ENCODE data around the gene GRK2. TPM values are rescaled to one million over a fixed set of nuclear protein-coding genes. Genes with fewer than 3 reads are reported as not detected.

Gene GRK2
- total RNA-seq, 1 donor from 2014 or later: 92.7 TPM

DNA sequence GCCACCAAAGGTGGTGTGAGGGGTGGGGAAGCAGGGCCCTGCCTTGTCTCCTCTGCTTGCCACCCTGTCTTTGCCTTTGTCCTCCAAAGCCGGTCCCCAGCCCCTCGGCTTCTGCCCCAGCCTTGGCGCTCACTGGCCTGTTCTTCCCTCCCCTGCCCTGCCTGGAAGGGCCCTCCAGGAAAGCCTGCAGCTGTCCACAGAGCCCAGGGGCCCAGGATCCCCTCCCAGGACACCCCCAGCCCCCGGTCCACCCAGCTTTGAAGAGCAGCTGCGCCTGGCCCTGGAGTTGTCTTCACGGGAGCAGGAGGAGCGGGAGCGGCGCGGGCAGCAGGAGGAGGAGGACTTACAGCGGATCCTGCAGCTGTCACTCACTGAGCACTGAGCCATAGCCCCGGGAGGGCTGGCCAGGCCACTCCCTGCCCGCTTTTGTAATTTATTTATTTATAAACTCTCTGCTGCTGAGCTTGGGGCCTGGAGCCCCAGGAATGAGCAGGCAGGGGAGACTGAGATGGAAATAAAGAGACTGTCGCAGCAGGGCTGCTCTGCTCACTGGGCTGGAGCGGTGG lies 35.8 kb downstream of the GRK2 start:
- DNase-seq (ENCODE audit: low spot score): no peak
- H3K36me3 Mint-ChIP-seq (ENCODE audit: low read depth, unreplicated experiment): peaks cover 9% of the 10 kb centered on the region
- H3K27ac Mint-ChIP-seq (ENCODE audit: unreplicated experiment): no peak overlapping the region
- peaks cover 7% of the 10 kb centered on the region for H3K4me1 Mint-ChIP-seq (ENCODE audit: unreplicated experiment)
- no peak overlapping the region for H3K4me3 Mint-ChIP-seq (ENCODE audit: unreplicated experiment)
- H3K27me3 Mint-ChIP-seq (ENCODE audit: unreplicated experiment): peaks cover 23% of the 10 kb centered on the region
- no peaks in the 10 kb centered on the region for H3K9me3 Mint-ChIP-seq (ENCODE audit: unreplicated experiment)
- TF ChIP-seq, protein P1, sequence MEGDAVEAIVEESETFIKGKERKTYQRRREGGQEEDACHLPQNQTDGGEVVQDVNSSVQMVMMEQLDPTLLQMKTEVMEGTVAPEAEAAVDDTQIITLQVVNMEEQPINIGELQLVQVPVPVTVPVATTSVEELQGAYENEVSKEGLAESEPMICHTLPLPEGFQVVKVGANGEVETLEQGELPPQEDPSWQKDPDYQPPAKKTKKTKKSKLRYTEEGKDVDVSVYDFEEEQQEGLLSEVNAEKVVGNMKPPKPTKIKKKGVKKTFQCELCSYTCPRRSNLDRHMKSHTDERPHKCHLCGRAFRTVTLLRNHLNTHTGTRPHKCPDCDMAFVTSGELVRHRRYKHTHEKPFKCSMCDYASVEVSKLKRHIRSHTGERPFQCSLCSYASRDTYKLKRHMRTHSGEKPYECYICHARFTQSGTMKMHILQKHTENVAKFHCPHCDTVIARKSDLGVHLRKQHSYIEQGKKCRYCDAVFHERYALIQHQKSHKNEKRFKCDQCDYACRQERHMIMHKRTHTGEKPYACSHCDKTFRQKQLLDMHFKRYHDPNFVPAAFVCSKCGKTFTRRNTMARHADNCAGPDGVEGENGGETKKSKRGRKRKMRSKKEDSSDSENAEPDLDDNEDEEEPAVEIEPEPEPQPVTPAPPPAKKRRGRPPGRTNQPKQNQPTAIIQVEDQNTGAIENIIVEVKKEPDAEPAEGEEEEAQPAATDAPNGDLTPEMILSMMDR (IDR thresholded peaks at IDR 0.05; ENCODE audit: unreplicated experiment): no peak

DNA sequence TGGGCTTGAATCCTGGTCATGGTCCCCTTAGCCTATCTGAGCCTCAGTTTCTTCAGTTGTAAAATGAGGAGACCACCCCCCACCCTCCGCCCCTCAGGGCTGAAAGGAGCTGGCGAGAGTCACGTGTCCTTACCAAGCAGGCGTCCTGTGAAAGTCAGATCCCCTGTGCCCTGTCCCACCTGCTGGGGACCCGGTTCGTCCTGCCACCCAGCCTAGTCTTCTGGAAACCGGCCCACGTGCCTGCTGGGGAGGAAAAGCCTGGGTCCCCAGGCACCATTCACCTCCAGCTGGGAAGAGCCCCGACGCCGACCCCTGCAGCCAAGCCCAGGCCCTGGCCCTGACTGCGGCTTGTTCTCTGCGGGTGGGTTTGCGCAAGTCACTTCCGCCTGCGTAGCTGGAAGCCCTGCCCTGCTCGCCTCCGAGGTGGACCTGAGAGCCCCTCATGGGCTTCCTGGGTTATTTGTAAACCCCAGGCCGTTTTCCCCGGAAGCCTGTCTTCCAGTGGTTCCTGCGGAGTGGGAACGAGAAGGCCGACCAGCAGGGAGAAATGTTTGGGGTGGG lies 36.4 kb downstream of the GRK2 start:
- Mint-ChIP-seq H3K36me3 (ENCODE audit: low read depth, unreplicated experiment) (peaks cover 8% of the 10 kb centered on the region), H3K9me3 (ENCODE audit: unreplicated experiment) (no peaks in the 10 kb centered on the region), H3K4me3 (ENCODE audit: unreplicated experiment) (peak overlapping the region; percentile 37), H3K27ac (ENCODE audit: unreplicated experiment) (no peak overlapping the region), H3K27me3 (ENCODE audit: unreplicated experiment) (peaks cover 23% of the 10 kb centered on the region), H3K4me1 (ENCODE audit: unreplicated experiment) (peaks cover 7% of the 10 kb centered on the region)
- DNase-seq (ENCODE audit: low spot score): peak; percentile 38
- TF ChIP-seq, protein P1 (IDR thresholded peaks at IDR 0.05; ENCODE audit: unreplicated experiment): no peak

DNA sequence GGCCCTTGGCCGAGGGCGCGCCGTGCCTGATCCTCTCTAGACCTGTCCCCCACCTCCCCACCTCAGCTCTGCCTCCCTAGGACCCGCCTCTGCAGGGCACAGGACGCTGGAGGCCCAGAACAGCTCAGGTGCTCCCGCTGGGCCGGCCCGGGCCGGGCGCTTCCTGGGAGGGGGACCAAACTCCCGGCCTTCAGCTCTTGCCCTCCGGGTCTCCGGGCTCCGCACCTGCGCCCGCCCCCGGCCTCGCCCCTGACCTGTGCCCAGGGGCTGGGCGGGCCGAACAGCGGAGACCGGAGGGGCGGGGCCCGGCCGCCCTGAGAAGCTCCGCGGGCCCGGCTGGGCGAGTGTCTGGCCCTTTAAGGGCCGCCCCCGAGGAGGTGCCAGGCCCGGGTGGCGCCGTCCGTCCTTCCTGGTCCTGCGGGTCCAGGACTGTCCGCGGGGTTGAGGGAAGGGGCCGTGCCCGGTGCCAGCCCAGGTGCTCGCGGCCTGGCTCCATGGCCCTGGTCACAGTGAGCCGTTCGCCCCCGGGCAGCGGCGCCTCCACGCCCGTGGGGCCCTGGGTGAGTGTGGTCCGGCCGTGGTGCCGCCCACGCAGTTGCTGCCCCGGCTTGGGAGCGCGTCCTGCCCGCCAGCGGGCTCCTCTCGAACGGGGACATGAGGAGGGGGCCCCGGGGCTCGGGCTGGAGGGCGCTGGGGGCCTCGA lies 37.0 kb downstream of the GRK2 start, which contains the start of gene SSH3:
SSH3 (plus strand) TSS at position 399 of the 703 bp plus-strand sequence; CDS start at position 495, 96 bp downstream.
- TF ChIP-seq, protein P1 (IDR thresholded peaks at IDR 0.05; ENCODE audit: unreplicated experiment): no peak
- DNase-seq (ENCODE audit: low spot score): peak; percentile 49
- Mint-ChIP-seq H3K36me3 (ENCODE audit: low read depth, unreplicated experiment) (peaks cover 5% of the 10 kb centered on the region), H3K4me1 (ENCODE audit: unreplicated experiment) (peaks cover 7% of the 10 kb centered on the region), H3K27me3 (ENCODE audit: unreplicated experiment) (peaks cover 24% of the 10 kb centered on the region), H3K9me3 (ENCODE audit: unreplicated experiment) (no peaks in the 10 kb centered on the region), H3K4me3 (ENCODE audit: unreplicated experiment) (peak within 1 kb of the TSS; percentile 37), H3K27ac (ENCODE audit: unreplicated experiment) (no peak within 1 kb of the TSS)

DNA sequence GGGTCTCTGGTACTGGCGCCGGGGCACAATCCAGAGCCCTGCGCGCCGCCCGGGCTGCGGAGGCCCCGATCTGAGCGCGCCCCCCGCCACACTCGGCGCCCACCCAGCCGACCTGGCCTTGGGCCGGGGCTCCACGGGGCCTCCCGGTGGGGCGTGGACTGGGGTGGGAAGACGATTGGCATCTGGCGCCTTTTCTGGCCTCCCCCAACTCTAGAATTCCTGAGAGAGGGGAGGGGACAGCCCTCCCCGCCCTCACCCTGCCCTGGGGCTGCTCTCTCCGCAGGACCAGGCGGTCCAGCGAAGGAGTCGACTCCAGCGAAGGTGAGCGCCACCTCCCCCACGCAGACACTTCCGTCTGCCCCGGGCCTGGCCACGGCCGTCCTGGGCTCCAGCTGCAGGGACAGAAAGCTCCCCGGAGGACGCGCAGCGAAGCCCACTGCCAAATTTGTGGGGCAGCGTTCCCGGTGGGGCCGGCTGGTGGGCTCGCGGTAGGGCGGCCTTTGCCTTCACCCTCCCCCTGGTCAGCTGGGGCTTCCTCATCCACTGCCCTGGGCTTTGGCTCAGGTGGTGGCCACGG lies 37.6 kb downstream of the GRK2 start:
- H3K27me3 Mint-ChIP-seq (ENCODE audit: unreplicated experiment): peaks cover 21% of the 10 kb centered on the region
- no peak overlapping the region for H3K4me3 Mint-ChIP-seq (ENCODE audit: unreplicated experiment)
- H3K9me3 Mint-ChIP-seq (ENCODE audit: unreplicated experiment): no peaks in the 10 kb centered on the region
- TF ChIP-seq, protein P1 (IDR thresholded peaks at IDR 0.05; ENCODE audit: unreplicated experiment): no peak
- no peak overlapping the region for H3K27ac Mint-ChIP-seq (ENCODE audit: unreplicated experiment)
- H3K4me1 Mint-ChIP-seq (ENCODE audit: unreplicated experiment): peaks cover 7% of the 10 kb centered on the region
- H3K36me3 Mint-ChIP-seq (ENCODE audit: low read depth, unreplicated experiment): no peaks in the 10 kb centered on the region
- no peak for DNase-seq (ENCODE audit: low spot score)

Data from endothelial cell (in vitro differentiated cells).